Breast epithelium (tissue), 3 donors: ENCODE measurements around the gene ATMIN.

Source experiments
- POLR2A ChIP-seq: fragments of 450-650 bp; IDR thresholded peaks from one replicate; pipeline ENCODE4 v1.6.1; 2016; ENCODE audit warnings: antibody characterized with exemption, mild to moderate bottlenecking, moderate library complexity
- POLR2AphosphoS5 ChIP-seq, 3 donors: sonication (generic); formaldehyde crosslinking; IDR thresholded peaks; one replicate each; pipeline ENCODE4 v1.6.1; 2017; ENCODE audit warnings: antibody characterized with exemption in 3 of 3
- TF ChIP-seq, protein P1 (sequence below), 3 donors: fragments of 450-650 bp; IDR thresholded peaks; one replicate each; pipeline ENCODE4 v1.5.1; 2016 to 2017; ENCODE audit warnings: antibody characterized with exemption in 3 of 3, mild to moderate bottlenecking in 3 of 3, moderate library complexity in 3 of 3

DNA sequence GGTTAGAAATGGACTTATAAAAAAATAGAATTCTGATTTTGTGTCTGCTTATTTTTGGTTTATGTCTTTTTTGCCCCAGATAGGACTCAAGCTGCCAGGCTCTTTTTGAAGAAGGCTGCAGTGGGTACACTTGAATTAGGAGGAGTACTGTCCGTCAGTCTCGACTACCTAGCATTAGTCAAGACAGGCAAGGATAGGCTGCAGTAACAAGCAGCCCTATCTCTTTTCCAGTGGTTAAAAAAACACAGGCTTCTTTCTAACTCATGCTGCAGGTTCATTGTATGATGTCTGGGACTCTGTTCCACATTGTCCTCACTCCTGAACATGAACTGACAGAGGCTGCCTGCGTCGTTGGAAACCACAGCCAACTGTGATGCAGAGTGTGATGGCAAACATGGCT lies 33.4 kb downstream of the ATMIN start:
- TF ChIP-seq, protein P1, sequence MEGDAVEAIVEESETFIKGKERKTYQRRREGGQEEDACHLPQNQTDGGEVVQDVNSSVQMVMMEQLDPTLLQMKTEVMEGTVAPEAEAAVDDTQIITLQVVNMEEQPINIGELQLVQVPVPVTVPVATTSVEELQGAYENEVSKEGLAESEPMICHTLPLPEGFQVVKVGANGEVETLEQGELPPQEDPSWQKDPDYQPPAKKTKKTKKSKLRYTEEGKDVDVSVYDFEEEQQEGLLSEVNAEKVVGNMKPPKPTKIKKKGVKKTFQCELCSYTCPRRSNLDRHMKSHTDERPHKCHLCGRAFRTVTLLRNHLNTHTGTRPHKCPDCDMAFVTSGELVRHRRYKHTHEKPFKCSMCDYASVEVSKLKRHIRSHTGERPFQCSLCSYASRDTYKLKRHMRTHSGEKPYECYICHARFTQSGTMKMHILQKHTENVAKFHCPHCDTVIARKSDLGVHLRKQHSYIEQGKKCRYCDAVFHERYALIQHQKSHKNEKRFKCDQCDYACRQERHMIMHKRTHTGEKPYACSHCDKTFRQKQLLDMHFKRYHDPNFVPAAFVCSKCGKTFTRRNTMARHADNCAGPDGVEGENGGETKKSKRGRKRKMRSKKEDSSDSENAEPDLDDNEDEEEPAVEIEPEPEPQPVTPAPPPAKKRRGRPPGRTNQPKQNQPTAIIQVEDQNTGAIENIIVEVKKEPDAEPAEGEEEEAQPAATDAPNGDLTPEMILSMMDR (IDR thresholded peaks at IDR 0.05) = no peak
- no peak for TF ChIP-seq POLR2A
- TF ChIP-seq POLR2AphosphoS5 (IDR thresholded peaks at IDR 0.05) = no peak
